Measurements from ENCODE around the gene KAT6B.

The KAT6B gene

GRCh38 chr10:74929197-74929596, 102.8 kb downstream of the KAT6B start:
- H3K36me3 ChIP-seq (ENCODE audit: insufficient read depth), result no peaks in the 10 kb centered on the region
- no peak overlapping the region for H3K27ac ChIP-seq
- no peak overlapping the region for H3K4me3 ChIP-seq (IDR thresholded peaks at IDR 0.05; ENCODE audit: insufficient read depth, low read depth, low read length)
- no peak overlapping the region for H3K9ac ChIP-seq
- H3K27me3 ChIP-seq (ENCODE audit: insufficient read depth, low read depth), result no peaks in the 10 kb centered on the region
- no peaks in the 10 kb centered on the region for H3K79me2 ChIP-seq (ENCODE audit: insufficient read depth, low read depth)
- TF ChIP-seq, protein P1, sequence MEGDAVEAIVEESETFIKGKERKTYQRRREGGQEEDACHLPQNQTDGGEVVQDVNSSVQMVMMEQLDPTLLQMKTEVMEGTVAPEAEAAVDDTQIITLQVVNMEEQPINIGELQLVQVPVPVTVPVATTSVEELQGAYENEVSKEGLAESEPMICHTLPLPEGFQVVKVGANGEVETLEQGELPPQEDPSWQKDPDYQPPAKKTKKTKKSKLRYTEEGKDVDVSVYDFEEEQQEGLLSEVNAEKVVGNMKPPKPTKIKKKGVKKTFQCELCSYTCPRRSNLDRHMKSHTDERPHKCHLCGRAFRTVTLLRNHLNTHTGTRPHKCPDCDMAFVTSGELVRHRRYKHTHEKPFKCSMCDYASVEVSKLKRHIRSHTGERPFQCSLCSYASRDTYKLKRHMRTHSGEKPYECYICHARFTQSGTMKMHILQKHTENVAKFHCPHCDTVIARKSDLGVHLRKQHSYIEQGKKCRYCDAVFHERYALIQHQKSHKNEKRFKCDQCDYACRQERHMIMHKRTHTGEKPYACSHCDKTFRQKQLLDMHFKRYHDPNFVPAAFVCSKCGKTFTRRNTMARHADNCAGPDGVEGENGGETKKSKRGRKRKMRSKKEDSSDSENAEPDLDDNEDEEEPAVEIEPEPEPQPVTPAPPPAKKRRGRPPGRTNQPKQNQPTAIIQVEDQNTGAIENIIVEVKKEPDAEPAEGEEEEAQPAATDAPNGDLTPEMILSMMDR (conservative IDR thresholded peaks at IDR 0.05; ENCODE audit: low read depth, low read length), result no peak
- no peak overlapping the region for H2AFZ ChIP-seq (ENCODE audit: low read depth)
- no peak overlapping the region for H3K4me2 ChIP-seq
- H3K4me1 ChIP-seq (ENCODE audit: low read depth, poor library complexity, severe bottlenecking), result no peaks in the 10 kb centered on the region
- no peaks in the 10 kb centered on the region for H4K20me1 ChIP-seq (ENCODE audit: insufficient read depth)

DNA sequence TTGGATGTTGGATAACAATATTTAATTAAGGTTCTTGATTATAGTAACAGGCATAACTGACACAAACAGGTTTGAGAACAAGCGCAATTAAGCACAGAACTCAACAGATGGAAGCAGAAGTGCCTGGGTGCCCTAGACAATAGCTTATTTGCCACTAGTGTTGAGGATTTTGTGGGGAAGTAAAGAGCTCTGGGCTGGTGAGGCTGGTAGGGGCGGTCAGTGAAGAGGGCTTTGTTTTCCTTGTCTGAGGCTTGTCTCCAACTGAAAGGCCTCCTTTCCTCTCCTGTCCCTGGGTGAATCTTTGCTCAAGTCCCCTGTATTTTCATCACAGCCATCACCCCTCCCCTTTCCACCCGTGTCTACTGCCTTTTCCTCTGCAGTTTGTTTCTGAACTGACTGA, 104.6 kb downstream of the KAT6B start:
- Histone ChIP-seq H3K4me2 (no peak overlapping the region), H3K27ac (no peak overlapping the region), H3K27me3 (ENCODE audit: insufficient read depth, low read depth) (no peaks in the 10 kb centered on the region), H4K20me1 (ENCODE audit: insufficient read depth) (no peaks in the 10 kb centered on the region), H3K36me3 (ENCODE audit: insufficient read depth) (no peaks in the 10 kb centered on the region), H3K4me1 (ENCODE audit: low read depth, poor library complexity, severe bottlenecking) (no peaks in the 10 kb centered on the region), H3K79me2 (ENCODE audit: insufficient read depth, low read depth) (no peaks in the 10 kb centered on the region), H3K9ac (no peak overlapping the region), H3K4me3 (IDR thresholded peaks at IDR 0.05; ENCODE audit: insufficient read depth, low read depth, low read length) (no peak overlapping the region), H2AFZ (ENCODE audit: low read depth) (no peak overlapping the region)
- TF ChIP-seq, protein P1 (conservative IDR thresholded peaks at IDR 0.05; ENCODE audit: low read depth, low read length), result no peak

DNA sequence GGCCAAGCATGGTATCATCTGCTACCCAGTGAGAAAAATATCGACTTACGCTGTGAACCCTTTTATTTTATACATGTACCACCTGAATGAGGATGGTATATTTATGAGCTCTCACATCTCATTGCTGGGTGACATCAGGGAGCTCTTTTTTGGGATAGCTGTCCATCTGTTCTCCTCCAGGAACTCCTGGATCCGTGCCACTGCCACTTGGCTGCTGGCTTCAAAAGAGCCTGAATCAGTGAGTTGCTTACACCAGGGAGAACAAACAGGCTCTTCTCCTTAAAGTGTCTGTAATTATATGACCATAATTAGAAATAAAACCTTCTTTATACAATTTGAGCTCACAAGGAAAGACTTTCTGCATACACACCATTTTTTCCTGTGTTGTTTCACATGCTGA, 106.2 kb downstream of the KAT6B start:
- Histone ChIP-seq H4K20me1 (ENCODE audit: insufficient read depth) (no peaks in the 10 kb centered on the region), H3K79me2 (ENCODE audit: insufficient read depth, low read depth) (no peaks in the 10 kb centered on the region), H3K4me2 (no peak overlapping the region), H3K4me3 (IDR thresholded peaks at IDR 0.05; ENCODE audit: insufficient read depth, low read depth, low read length) (no peak overlapping the region), H3K27me3 (ENCODE audit: insufficient read depth, low read depth) (no peaks in the 10 kb centered on the region), H2AFZ (ENCODE audit: low read depth) (no peak overlapping the region), H3K9ac (no peak overlapping the region), H3K36me3 (ENCODE audit: insufficient read depth) (no peaks in the 10 kb centered on the region), H3K4me1 (ENCODE audit: low read depth, poor library complexity, severe bottlenecking) (no peaks in the 10 kb centered on the region), H3K27ac (no peak overlapping the region)
- TF ChIP-seq, protein P1 (conservative IDR thresholded peaks at IDR 0.05; ENCODE audit: low read depth, low read length), result no peak

DNA sequence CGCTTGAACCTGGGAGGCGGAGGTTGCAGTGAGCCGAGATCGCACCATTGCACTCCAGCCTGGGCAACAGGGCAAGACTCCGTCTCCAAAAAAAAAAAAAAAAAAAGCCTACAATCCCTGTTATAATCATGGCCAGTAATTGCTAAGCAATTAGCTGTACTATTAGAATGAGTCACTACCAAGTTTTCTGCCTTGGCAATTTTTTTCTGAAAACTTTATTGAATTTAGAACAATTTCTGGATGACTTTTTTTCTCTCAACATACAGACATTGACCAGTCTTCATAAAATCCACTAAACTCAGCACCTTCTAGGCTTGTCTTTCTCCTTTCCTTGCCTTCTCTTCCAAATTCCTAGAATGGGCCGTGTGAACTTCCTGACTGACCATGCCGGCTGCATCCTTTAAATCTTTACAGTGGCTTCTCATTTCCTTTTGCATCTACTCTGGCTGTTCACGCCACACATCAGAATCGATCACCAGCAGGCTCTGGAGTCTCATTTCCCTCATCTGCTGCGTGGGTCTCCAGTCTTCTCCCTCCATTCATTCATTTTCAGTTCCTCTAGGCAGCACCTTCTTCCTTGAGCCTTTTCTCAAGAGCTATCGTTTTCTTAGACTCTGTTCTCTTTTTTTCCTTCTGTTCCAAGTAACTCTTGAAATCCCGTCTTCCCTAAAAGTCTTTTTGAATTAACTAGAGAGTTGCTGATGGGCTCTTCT, 107.9 kb downstream of the KAT6B start:
- no peaks in the 10 kb centered on the region for H3K36me3 ChIP-seq (ENCODE audit: insufficient read depth)
- H3K4me1 ChIP-seq (ENCODE audit: low read depth, poor library complexity, severe bottlenecking), result no peaks in the 10 kb centered on the region
- no peak overlapping the region for H2AFZ ChIP-seq (ENCODE audit: low read depth)
- H3K27ac ChIP-seq, result no peak overlapping the region
- H3K27me3 ChIP-seq (ENCODE audit: insufficient read depth, low read depth), result no peaks in the 10 kb centered on the region
- no peaks in the 10 kb centered on the region for H4K20me1 ChIP-seq (ENCODE audit: insufficient read depth)
- H3K4me2 ChIP-seq, result no peak overlapping the region
- H3K9ac ChIP-seq, result no peak overlapping the region
- TF ChIP-seq, protein P1 (conservative IDR thresholded peaks at IDR 0.05; ENCODE audit: low read depth, low read length), result no peak
- no peaks in the 10 kb centered on the region for H3K79me2 ChIP-seq (ENCODE audit: insufficient read depth, low read depth)
- no peak overlapping the region for H3K4me3 ChIP-seq (IDR thresholded peaks at IDR 0.05; ENCODE audit: insufficient read depth, low read depth, low read length)

All from KMS-11 (cell line).